Upper lobe of left lung (tissue), 6 donors: ENCODE data around the gene PPL. TPM values are rescaled to one million over a fixed set of nuclear protein-coding genes. Genes with fewer than 3 reads are reported as not detected.

Source experiments
- ATAC-seq, 2 donors: fragments of 200-7000 bp; cut with Tn5 transposase; one replicate each; pipeline ENCODE4 v1.9.1; 2022; ENCODE audit warnings: mild to moderate bottlenecking in 2 of 2, moderate library complexity in 2 of 2; ENCODE audit not compliant: low FRiP score in 2 of 2
- DNase-seq, 2 donors: peaks; one replicate each; pipeline ENCODE4 v3.0.0-alpha.2; 2019 to 2020
- H3K27ac ChIP-seq, 4 donors: fragments of 200-600 bp; sonication (generic); one replicate each; pipeline ENCODE4 v1.5.1; 2016 to 2019
- H3K27me3 ChIP-seq, 4 donors: fragments of 200-600 bp; sonication (generic); one replicate each; pipeline ENCODE4 v1.5.1; 2017 to 2019
- H3K36me3 ChIP-seq, 4 donors: fragments of 200-600 bp; sonication (generic); one replicate each; pipeline ENCODE4 v1.5.1; 2016 to 2019
- H3K4me1 ChIP-seq, 4 donors: fragments of 200-600 bp; sonication (generic); one replicate each; pipeline ENCODE4 v1.5.1; 2018 to 2019
- H3K4me3 ChIP-seq, 4 donors: fragments of 200-600 bp; sonication (generic); one replicate each; pipeline ENCODE4 v1.5.1; 2017 to 2019; ENCODE audit warnings: mild to moderate bottlenecking in 2 of 4, moderate library complexity in 1 of 4
- H3K9me3 ChIP-seq, 4 donors: fragments of 200-600 bp; sonication (generic); one replicate each; pipeline ENCODE4 v1.5.1; 2018 to 2019
- CTCF ChIP-seq, 6 experiments: fragments of 450-650 bp in 4 of 6; fragments of 200-600 bp in 2 of 6; sonication (generic) in 2 of 6; IDR thresholded peaks; one replicate each; pipeline ENCODE4 v1.5.1; 2016 to 2019; ENCODE audit warnings: antibody characterized with exemption in 6 of 6
- EP300 ChIP-seq, 4 donors: sonication (generic); formaldehyde crosslinking; IDR thresholded peaks; one replicate each; pipeline ENCODE4 v1.5.1; 2017; ENCODE audit warnings: antibody characterized with exemption in 4 of 4, control low read depth in 2 of 4
- POLR2A ChIP-seq, 4 donors: fragments of 450-650 bp; IDR thresholded peaks; one replicate each; pipeline ENCODE4 v1.5.1; 2016 to 2017; ENCODE audit warnings: antibody characterized with exemption in 4 of 4, mild to moderate bottlenecking in 2 of 4
- POLR2AphosphoS5 ChIP-seq, 2 donors: sonication (generic); formaldehyde crosslinking; IDR thresholded peaks; one replicate each; pipeline ENCODE4 v1.5.1; 2017; ENCODE audit warnings: antibody characterized with exemption in 2 of 2
- WGBS, 2 donors: methylation state at CpG; one replicate each; pipeline ENCODE4 v1.1.5; 2017 to 2018; 5-methylcytosine and 5-hydroxymethylcytosine counted together
- total RNA-seq, 6 donors: library from RNA; depleted of rRNA in 4 of 6; stranded (reverse); fragments of >200 nt in 4 of 6; gene quantifications; one replicate each; pipeline versions ENCODE4 v1.1.0 to v1.2.1, GENCODE V29; 2016 to 2021
- donor health status: DM: no; HTN: no; CAD: no; lungs with moderate emphysema.
- donor health status: DM: no; HTN: yes; CAD: no; lungs with severe emphysema.

Gene PPL
- total RNA-seq, 6 donors from 2014 or later, result 72.7 to 156 (median 132) TPM

GRCh38 chr16:4894276-4895150 lies 42.4 kb downstream of the PPL start:
- peaks cover 0 to 4% (median 0%) of the 10 kb centered on the region in 4 donors for H3K4me1 ChIP-seq
- TF ChIP-seq EP300 (IDR thresholded peaks at IDR 0.05), result no peak
- no peak for TF ChIP-seq CTCF (IDR thresholded peaks at IDR 0.05)
- no peak for TF ChIP-seq POLR2A (IDR thresholded peaks at IDR 0.05)
- TF ChIP-seq POLR2AphosphoS5 (IDR thresholded peaks at IDR 0.05), result no peak
- no peak overlapping the region for H3K27ac ChIP-seq
- whole genome bisulfite sequencing, 2 donors, result 89 to 90% methylated on average over 10 to 18 of the region's 22 CpGs
- H3K9me3 ChIP-seq, result no peaks in the 10 kb centered on the region
- DNase-seq (peak in 1 of 2 donors; percentile 40), ATAC-seq (peak in 1 of 2 donors; percentile 2)
- peaks cover 8 to 84% (median 49%) of the 10 kb centered on the region in 4 donors for H3K36me3 ChIP-seq
- no peak overlapping the region for H3K4me3 ChIP-seq
- H3K27me3 ChIP-seq, result no peaks in the 10 kb centered on the region

- no peak for ATAC-seq
- H3K9me3 ChIP-seq, result no peaks in the 10 kb centered on the region
- TF ChIP-seq CTCF (IDR thresholded peaks at IDR 0.05) (no peak), POLR2AphosphoS5 (IDR thresholded peaks at IDR 0.05) (no peak), POLR2A (IDR thresholded peaks at IDR 0.05) (no peak), EP300 (IDR thresholded peaks at IDR 0.05) (no peak)
- peaks cover 4 to 85% (median 43%) of the 10 kb centered on the region in 4 donors for H3K36me3 ChIP-seq
- 91 to 94% methylated on average over 12 to 26 of the region's 26 CpGs for WGBS, 2 donors
- H3K4me1 ChIP-seq, result peaks cover 0 to 4% (median 0%) of the 10 kb centered on the region in 4 donors
- H3K27me3 ChIP-seq, result no peaks in the 10 kb centered on the region
- no peak overlapping the region for H3K27ac ChIP-seq
- no peak overlapping the region for H3K4me3 ChIP-seq
- no peak for DNase-seq
Observed at GRCh38 chr16:4893103-4893862, 43.7 kb downstream of the PPL start.

GRCh38 chr16:4892361-4893102 lies 44.4 kb downstream of the PPL start:
- WGBS, 2 donors, result 53% methylated on average over 14 to 23 of the region's 23 CpGs
- Histone ChIP-seq H3K27me3 (no peaks in the 10 kb centered on the region), H3K9me3 (no peaks in the 10 kb centered on the region), H3K4me3 (no peak overlapping the region), H3K27ac (no peak overlapping the region), H3K36me3 (peaks cover 8 to 89% (median 44%) of the 10 kb centered on the region in 4 donors), H3K4me1 (peaks cover 0 to 4% (median 0%) of the 10 kb centered on the region in 4 donors)
- DNase-seq, result no peak
- ATAC-seq, result no peak
- TF ChIP-seq POLR2AphosphoS5 (IDR thresholded peaks at IDR 0.05) (no peak), EP300 (IDR thresholded peaks at IDR 0.05) (no peak), CTCF (IDR thresholded peaks at IDR 0.05) (no peak), POLR2A (IDR thresholded peaks at IDR 0.05) (no peak)

- H3K27ac ChIP-seq, result no peak overlapping the region
- TF ChIP-seq POLR2AphosphoS5 (IDR thresholded peaks at IDR 0.05) (no peak), POLR2A (IDR thresholded peaks at IDR 0.05) (no peak), EP300 (IDR thresholded peaks at IDR 0.05) (no peak), CTCF (IDR thresholded peaks at IDR 0.05) (no peak)
- DNase-seq, result no peak
- H3K9me3 ChIP-seq, result no peaks in the 10 kb centered on the region
- H3K36me3 ChIP-seq, result peaks cover 15 to 89% (median 49%) of the 10 kb centered on the region in 4 donors
- H3K4me1 ChIP-seq, result peaks cover 0 to 4% (median 0%) of the 10 kb centered on the region in 4 donors
- 83 to 94% methylated on average over 6 to 12 of the region's 12 CpGs for WGBS, 2 donors
- H3K4me3 ChIP-seq, result no peak overlapping the region
- no peak for ATAC-seq
- no peaks in the 10 kb centered on the region for H3K27me3 ChIP-seq
Observed at GRCh38 chr16:4891886-4892216, 45.1 kb downstream of the PPL start.
